Glomerular visceral epithelial cell (primary cell): ENCODE measurements around the gene RIOK3.
A peak's percentile ranks its signal among the peaks of the same experiment; 100 is the strongest.
"Not testable (repeated sequence)": the region's sequence is repeated elsewhere in the genome, so short reads cannot be mapped to it uniquely, and the experiment has no call there.

Experiments used
- DNase-seq: peaks from one replicate; pipeline ENCODE4 v3.0.0-alpha.2; 2016; ENCODE audit errors: extremely low spot score

The RIOK3 gene

GRCh38 chr18:23451011-23451410 is 2.1 kb upstream of the RIOK3 start:
- DNase-seq, result no peak

GRCh38 chr18:23451491-23451890 is 1.6 kb upstream of the RIOK3 start:
- no peak for DNase-seq

GRCh38 chr18:23452347-23452727 is 750 bp upstream of the RIOK3 start:
- no peak for DNase-seq

GRCh38 chr18:23453680-23454058 is 582 bp downstream of the RIOK3 start:
- peak; percentile 25 for DNase-seq

- no peak for DNase-seq
These were observed 3.7 kb downstream of the RIOK3 start for GRCh38 chr18:23456835-23457234.

- DNase-seq, result no peak
These were observed 5.9 kb downstream of the RIOK3 start for GRCh38 chr18:23458830-23459529.

GRCh38 chr18:23459530-23459921 is 6.4 kb downstream of the RIOK3 start:
- no peak for DNase-seq

- no peak for DNase-seq
These were observed 7.5 kb downstream of the RIOK3 start for GRCh38 chr18:23460285-23461273.

- no peak for DNase-seq
These were observed 9.8 kb downstream of the RIOK3 start for GRCh38 chr18:23462876-23463275.

- DNase-seq, result no peak
These were observed 15.8 kb downstream of the RIOK3 start for GRCh38 chr18:23468753-23469459.

GRCh38 chr18:23470620-23471387 is 17.7 kb downstream of the RIOK3 start:
- no peak for DNase-seq

GRCh38 chr18:23471486-23471885 is 18.4 kb downstream of the RIOK3 start:
- no peak for DNase-seq

- no peak for DNase-seq
These were observed 26.9 kb downstream of the RIOK3 start for GRCh38 chr18:23479829-23480505.

- no peak for DNase-seq
These were observed 31.6 kb downstream of the RIOK3 start for GRCh38 chr18:23484561-23485182.

- no peak for DNase-seq
These were observed 32.3 kb downstream of the RIOK3 start for GRCh38 chr18:23485386-23485785.

- no peak for DNase-seq
These were observed 34.9 kb downstream of the RIOK3 start for GRCh38 chr18:23487738-23488570.

- not testable (repeated sequence) for DNase-seq
These were observed 36.5 kb downstream of the RIOK3 start for GRCh38 chr18:23489586-23489985.

GRCh38 chr18:23493654-23494053 is 40.6 kb downstream of the RIOK3 start:
- no peak for DNase-seq

- DNase-seq, result no peak
These were observed 41.9 kb downstream of the RIOK3 start for GRCh38 chr18:23494992-23495391.
